Esophagus squamous epithelium (tissue), 4 donors: Measurements from ENCODE around the gene MTM1.

Experiments
- CTCF ChIP-seq, 6 experiments: fragments of 450-650 bp in 4 of 6; fragments of 200-600 bp in 2 of 6; sonication (generic) in 2 of 6; IDR thresholded peaks; one replicate each; pipeline ENCODE4 v1.5.1; 2016 to 2019; ENCODE audit warnings: antibody characterized with exemption in 6 of 6, mild to moderate bottlenecking in 4 of 6, moderate library complexity in 4 of 6
- POLR2A ChIP-seq, 4 donors: fragments of 450-650 bp; IDR thresholded peaks; one replicate each; pipeline ENCODE4 v1.6.1; 2017; ENCODE audit warnings: antibody characterized with exemption in 4 of 4, mild to moderate bottlenecking in 4 of 4, moderate library complexity in 3 of 4

- TF ChIP-seq CTCF (IDR thresholded peaks at IDR 0.05) (no peak), POLR2A (IDR thresholded peaks at IDR 0.05) (no peak)
These were observed 128.4 kb downstream of the MTM1 start for GRCh38 chrX:150696866-150697265.
